Astrocyte of the cerebellum (primary cell): ENCODE measurements around the gene CAMTA1.

ENCODE experiments used
- DNase-seq: peaks from one replicate; pipeline ENCODE4 v3.0.0-alpha.2; 2011; ENCODE audit warnings: low read depth
- H3K4me3 ChIP-seq: 2 replicates; pipeline ENCODE4 v1.5.1; 2011; ENCODE audit warnings: mild to moderate bottlenecking, low read depth, low read length, moderate library complexity
- in situ Hi-C: cut with HindIII; loops from 2 replicates; pipeline ENCODE4 v1.10.0; 2017; ENCODE audit warnings: low sequenced_read_pairs
- TF ChIP-seq, protein P1 (sequence below): IDR thresholded peaks from 2 replicates; pipeline ENCODE4 v1.5.1; 2012; ENCODE audit warnings: low read length, low read depth, moderate library complexity, mild to moderate bottlenecking; ENCODE audit errors: missing control alignments

Gene CAMTA1

DNA sequence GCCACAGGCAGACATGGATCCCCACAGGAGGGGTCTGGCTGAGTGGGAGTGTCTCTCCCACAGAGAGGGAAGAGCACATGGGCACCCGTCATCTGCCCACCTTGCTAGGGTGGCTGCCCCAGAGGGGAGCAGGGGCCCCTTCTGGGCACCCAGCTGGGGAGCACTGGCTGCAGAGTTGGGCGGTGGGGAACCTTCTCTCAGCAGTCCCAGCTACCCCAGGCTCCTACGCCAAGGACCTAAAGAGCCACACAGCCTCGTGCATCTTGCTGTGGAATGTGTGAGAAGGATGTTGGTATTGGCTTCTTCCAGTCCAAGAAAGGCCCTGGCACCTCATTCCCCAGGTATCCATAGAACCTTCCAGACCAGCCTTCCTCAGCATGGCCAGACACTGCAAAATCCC is 735.2 kb downstream of the CAMTA1 start:
- H3K4me3 ChIP-seq: no peak overlapping the region
- TF ChIP-seq, protein P1, sequence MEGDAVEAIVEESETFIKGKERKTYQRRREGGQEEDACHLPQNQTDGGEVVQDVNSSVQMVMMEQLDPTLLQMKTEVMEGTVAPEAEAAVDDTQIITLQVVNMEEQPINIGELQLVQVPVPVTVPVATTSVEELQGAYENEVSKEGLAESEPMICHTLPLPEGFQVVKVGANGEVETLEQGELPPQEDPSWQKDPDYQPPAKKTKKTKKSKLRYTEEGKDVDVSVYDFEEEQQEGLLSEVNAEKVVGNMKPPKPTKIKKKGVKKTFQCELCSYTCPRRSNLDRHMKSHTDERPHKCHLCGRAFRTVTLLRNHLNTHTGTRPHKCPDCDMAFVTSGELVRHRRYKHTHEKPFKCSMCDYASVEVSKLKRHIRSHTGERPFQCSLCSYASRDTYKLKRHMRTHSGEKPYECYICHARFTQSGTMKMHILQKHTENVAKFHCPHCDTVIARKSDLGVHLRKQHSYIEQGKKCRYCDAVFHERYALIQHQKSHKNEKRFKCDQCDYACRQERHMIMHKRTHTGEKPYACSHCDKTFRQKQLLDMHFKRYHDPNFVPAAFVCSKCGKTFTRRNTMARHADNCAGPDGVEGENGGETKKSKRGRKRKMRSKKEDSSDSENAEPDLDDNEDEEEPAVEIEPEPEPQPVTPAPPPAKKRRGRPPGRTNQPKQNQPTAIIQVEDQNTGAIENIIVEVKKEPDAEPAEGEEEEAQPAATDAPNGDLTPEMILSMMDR: no peak
- DNase-seq: no peak
- in situ Hi-C loops: no loop called here

DNA sequence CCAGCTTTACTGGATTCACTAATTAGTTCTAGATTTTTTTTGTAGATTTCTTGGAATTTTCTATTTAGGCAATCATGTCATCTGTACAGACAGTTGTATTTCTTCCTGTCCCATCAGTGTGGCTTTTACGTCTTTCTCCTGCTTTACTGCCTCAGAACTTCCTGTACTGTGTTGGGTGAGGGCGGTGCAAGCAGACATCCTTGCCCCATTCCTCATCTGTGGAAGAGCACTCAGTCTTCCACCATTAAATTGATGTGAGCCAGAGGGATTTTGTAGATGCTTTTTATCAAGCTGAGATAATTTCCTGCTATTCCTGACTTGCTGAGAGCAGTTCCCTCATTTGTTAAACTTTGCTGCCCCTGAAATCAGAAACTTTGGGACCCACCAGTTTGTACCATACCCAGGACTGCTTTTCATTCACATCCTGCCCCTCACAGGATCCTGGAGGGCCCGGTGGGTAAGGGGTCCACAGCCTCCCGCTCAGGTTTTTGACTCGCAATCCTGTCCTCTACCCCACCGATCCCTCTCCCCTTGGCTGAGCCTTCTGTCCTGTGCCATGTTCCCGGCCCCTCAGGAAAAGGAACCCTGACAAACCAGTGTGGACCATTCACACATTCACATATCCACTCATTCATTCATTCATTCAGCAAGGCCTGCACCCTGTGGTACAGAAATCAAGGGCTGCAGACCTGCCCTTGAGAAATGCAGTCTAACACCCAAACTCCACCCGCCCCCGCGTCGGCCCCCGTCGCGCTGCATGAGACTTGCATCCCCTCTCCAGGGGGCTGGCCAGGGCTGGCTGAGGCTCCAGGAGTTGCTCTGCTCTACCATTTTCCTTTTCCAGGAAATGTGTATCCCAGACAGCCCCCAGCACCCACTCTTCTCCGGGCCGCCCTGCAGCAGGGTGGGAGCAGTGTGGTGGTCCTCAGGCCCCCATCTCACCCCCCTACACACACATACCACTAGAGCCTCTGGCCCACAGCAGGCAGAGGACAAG is 739.4 kb downstream of the CAMTA1 start:
- no peak overlapping the region for H3K4me3 ChIP-seq
- no peak for DNase-seq
- in situ Hi-C loops: no loop called here
- TF ChIP-seq, protein P1: no peak

DNA sequence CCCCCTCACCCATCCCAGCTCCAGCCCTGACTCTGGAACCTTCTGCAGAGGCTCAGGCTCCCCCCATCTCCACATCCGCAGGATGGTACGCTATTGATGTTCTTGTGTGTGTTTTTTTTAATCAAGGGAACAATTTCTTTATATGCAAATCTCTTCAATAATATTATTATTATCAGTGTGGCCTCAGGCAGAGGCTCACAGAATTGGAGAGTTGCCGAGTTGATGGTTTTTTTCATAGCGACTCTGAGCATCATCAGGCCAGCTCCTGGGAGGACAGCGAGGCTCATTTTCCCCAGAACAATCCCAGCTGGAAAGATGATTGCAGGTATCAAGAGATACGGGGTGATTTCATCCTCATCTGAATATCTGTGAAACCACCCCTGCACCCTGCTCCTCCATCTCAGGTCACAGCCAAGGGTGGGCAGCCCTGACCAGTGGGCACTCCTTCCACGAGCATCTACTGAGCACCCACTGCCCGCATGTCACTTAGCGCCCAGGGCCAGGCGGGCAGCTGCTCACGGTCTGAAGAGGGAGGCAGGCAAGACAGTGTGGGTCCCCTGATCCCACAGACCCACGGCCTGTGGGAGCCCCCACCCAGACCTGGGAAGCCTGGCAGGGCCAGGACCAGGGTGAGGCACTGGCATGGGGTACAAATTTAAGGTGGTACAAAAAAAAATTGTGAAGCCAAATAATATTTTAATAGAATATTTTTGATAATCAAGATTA is 740.2 kb downstream of the CAMTA1 start:
- H3K4me3 ChIP-seq: no peak overlapping the region
- TF ChIP-seq, protein P1: no peak
- DNase-seq: no peak
- in situ Hi-C loops: no loop called here

DNA sequence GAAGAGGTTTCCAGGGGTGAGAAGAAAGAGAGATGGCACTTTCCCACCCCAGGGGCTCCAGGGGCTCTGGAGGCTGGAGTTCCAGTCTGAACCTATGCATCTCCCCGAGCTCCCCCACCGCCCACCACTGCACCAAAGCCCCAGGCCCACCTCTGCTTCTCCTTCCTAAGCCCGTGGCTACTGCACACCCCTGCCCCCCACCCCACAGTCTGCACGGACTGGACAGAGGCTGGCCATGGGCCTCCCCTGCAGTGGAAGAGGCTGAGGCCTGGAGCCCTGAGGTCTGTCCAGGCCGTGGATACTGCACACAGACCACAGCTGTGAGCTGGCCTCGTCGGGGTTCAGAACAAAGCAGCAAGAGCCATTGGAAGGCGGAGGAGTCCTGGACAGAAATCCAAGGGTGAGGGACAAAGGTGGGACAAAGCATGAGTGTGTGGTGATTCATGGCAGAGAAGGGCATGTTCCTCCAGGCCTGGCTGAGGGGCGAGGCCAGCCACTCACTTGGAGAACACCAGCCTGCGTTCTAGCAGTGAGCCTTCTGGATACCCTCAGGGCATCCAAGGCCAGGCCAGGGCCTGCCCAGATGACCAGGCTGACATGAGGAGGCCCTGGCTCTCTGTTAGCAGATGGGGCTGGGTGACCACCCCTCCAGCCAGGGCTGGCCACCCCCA is 741.1 kb downstream of the CAMTA1 start:
- in situ Hi-C loops: no loop called here
- H3K4me3 ChIP-seq: no peak overlapping the region
- TF ChIP-seq, protein P1: no peak
- DNase-seq: no peak

DNA sequence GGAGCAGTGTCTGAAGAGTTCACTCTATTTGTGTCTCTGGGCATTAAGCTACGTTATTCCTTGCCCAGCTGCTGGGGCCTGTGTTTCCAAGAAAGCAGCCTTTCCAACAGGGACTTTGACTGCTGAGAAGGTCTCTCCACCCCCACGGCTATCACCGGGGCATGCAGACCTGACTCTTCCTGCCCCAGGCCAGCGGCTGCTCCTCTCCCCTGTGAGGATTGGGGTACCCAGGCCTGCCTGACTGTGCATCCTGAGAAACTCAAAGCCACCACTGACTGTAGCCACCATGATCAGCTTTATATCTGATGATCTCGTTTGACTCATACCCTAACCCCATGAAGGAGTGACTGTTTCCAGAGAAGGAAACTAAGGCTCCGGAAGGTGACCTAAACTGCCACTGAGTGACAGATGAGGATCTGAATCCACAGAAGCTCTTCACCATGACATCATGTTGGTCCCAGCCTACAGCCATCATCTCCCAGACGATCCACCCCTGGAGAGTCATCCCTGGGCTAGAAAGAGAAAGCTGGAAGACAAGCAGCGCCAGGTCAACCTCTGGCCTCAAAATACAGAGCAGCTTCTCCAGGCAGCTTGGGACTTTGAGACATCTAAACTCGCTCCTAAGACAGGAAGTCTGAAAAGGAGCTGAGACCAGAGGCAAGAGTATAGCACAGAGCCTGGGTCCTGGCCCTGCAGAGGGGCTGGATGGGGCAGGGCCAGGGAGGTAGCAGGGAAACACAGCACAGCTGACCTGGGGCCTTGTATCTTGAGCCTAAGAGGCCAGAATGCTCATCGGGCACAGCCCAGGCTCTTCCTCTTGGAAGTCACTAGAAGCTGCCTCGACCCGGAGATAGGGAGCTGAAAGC is 741.8 kb downstream of the CAMTA1 start:
- H3K4me3 ChIP-seq: no peak overlapping the region
- in situ Hi-C loops: no loop called here
- TF ChIP-seq, protein P1: no peak
- no peak for DNase-seq

DNA sequence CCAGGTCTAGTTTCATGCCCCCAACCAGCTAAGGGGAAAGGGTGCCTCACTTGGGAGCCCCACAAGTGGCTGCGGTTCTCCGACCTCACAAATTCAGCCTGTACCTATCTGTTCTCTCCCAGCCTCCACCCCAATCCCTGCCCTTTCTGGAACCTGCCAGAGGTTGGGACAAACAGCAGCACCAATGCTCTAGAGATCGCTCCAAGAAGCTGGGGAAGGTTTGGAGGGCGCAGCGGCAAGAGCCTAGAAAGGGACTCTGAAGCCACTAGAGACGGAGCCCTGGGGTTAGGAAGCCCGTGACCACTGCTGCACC is 742.4 kb downstream of the CAMTA1 start:
- in situ Hi-C loops: no loop called here
- no peak overlapping the region for H3K4me3 ChIP-seq
- no peak for DNase-seq
- TF ChIP-seq, protein P1: no peak
